Bronchial epithelial cell (primary cell): ENCODE data around the gene SPPL2B. TPM values are rescaled to one million over a fixed set of nuclear protein-coding genes. Genes with fewer than 3 reads are reported as not detected.
"Not testable (repeated sequence)": the region's sequence is repeated elsewhere in the genome, so short reads cannot be mapped to it uniquely, and the experiment has no call there.

ENCODE experiments used
- DNase-seq: peaks from one replicate; pipeline ENCODE4 v3.0.0-alpha.2; 2010; ENCODE audit warnings: low read depth
- FAIRE-seq: peaks from 2 replicates; lab custom pipeline; 2011; peaks lifted over from hg19 to GRCh38; lab: Jason Lieb, UNC
- H3K27me3 ChIP-seq: 2 replicates; pipeline ENCODE4 v1.5.1; 2011; ENCODE audit warnings: low read length; ENCODE audit not compliant: control insufficient read depth, insufficient read depth
- H3K36me3 ChIP-seq: 2 replicates; pipeline ENCODE4 v1.5.1; 2011; ENCODE audit warnings: low read length; ENCODE audit not compliant: control insufficient read depth, insufficient read depth
- H3K4me3 ChIP-seq: 2 replicates; pipeline ENCODE4 v1.5.1; 2011; ENCODE audit warnings: mild to moderate bottlenecking, low read depth, low read length, control low read depth
- CTCF ChIP-seq: IDR thresholded peaks from 2 replicates; pipeline ENCODE4 v1.5.1; 2011; ENCODE audit warnings: mild to moderate bottlenecking, moderate library complexity, low read length, control low read depth, inconsistent platforms; ENCODE audit not compliant: insufficient read depth, severe bottlenecking
- total RNA-seq: library from RNA; depleted of rRNA; stranded (reverse); fragments of >200 nt; gene quantifications from 2 replicates; pipeline ENCODE4 v1.2.1, GENCODE V29; 2014

Gene SPPL2B
- total RNA-seq, 1 donor from 2014 or later = 10.0 TPM

DNA sequence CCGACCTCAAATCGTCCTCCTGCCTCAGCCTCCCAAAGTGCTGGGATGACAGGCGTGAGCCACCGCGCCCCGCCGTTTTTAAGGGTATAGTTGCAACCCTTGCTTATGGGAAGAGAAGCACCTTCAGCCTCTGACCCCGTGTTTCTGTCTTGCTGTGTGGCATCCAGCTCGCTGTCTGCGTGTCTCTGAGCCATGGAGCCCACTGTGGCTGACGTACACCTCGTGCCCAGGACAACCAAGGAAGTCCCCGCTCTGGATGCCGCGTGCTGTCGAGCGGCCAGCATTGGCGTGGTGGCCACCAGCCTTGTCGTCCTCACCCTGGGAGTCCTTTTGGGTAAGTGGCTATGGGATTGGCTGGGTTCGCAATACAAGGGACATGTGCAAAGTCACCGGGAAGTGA lies 61.1 kb downstream of the SPPL2B start:
- H3K4me3 ChIP-seq = no peak overlapping the region
- DNase-seq (no peak), FAIRE-seq (no peak)
- no peaks in the 10 kb centered on the region for H3K36me3 ChIP-seq
- no peak for TF ChIP-seq CTCF
- H3K27me3 ChIP-seq = no peaks in the 10 kb centered on the region

DNA sequence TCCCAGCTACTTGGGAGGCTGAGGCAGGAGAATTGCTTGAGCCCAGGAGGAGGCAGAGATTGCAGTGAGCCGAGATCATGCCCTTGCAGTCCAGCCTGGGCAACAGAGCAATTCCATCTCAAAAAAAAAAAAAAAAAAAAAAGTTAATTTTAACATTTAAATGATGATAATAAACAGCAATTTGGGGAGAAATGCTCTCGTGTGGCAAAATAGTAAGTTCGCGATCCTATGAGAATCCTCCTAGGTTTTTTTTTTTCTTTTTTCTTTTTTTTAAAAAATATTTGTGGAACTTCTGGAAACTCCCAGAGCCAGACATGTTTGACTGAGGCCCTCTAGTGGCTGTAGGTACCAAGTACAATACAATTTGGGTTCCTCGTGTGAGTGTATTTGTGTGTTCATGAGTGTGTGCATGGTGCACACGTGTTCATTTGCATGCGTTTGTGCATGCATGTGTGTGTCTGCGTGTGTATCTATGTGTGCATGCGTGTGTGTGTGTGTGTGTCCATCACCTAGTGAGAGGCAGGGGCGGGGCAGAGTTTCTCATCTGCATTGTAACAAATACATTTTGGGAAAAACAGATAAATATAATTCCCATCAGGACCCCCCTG lies 62.7 kb downstream of the SPPL2B start:
- peak; percentile 70 for TF ChIP-seq CTCF
- DNase-seq (peak; percentile 69), FAIRE-seq (no peak)
- Histone ChIP-seq H3K4me3 (no peak overlapping the region), H3K27me3 (no peaks in the 10 kb centered on the region), H3K36me3 (no peaks in the 10 kb centered on the region)

- no peak for TF ChIP-seq CTCF
- FAIRE-seq = no peak
- H3K4me3 ChIP-seq = no peak overlapping the region
These were observed 63.9 kb downstream of the SPPL2B start for GRCh38 chr19:2392366-2392765.

GRCh38 chr19:2392899-2393298 lies 64.4 kb downstream of the SPPL2B start:
- H3K4me3 ChIP-seq, H3K36me3 ChIP-seq, DNase-seq, H3K27me3 ChIP-seq, FAIRE-seq: not testable (repeated sequence)

More at GRCh38 chr19:2392366-2392765, 63.9 kb downstream of the SPPL2B start:
- no peaks in the 10 kb centered on the region for H3K27me3 ChIP-seq
- no peaks in the 10 kb centered on the region for H3K36me3 ChIP-seq
- no peak for DNase-seq

GRCh38 chr19:2394054-2394441 lies 65.6 kb downstream of the SPPL2B start:
- FAIRE-seq = no peak
- no peak for TF ChIP-seq CTCF

DNA sequence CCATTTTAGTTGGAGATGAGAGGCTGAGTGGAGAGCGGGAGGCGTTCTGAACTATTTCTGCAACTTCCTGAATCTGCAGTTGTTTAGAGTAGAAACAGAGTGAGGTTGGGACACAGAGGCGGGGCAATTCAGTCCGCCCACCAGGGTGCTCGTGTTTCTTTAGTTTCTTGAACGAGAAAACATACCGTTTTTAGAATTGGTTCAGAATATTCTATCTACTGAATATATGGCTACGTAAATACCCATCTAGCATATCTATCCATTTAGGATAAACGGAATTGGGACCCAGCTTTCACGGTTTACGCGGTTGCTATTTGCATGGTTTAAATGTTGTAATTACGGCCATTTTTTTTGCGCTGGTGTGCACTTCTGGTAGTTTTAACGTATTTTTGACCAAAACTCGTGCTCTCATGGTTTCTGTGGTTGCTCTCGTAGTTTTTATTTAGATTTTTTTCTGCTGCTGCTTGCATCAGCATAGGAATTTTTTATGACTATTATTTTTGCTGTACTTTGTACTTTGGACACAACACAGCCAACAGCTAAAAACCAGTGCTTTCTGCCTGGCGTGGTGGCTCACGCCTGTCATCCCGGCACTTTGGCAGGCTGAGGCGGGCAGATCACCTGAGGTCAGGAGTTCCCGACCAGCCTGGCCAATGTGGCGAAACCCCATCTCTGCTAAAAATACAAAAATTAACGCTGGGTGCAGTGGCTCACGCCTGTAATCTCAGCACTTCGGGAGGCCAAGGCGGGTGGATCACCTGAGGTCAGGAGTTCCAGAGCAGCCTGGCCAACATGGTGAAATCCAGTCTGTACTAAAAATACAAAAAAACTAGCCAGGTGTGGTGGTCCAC lies 66.2 kb downstream of the SPPL2B start:
- Histone ChIP-seq H3K36me3 (no peaks in the 10 kb centered on the region), H3K4me3 (no peak overlapping the region), H3K27me3 (no peaks in the 10 kb centered on the region)
- no peak for TF ChIP-seq CTCF
- DNase-seq = no peak
- FAIRE-seq = no peak

More at GRCh38 chr19:2394054-2394441, 65.6 kb downstream of the SPPL2B start:
- Histone ChIP-seq H3K4me3 (no peak overlapping the region), H3K36me3 (no peaks in the 10 kb centered on the region), H3K27me3 (no peaks in the 10 kb centered on the region)
- no peak for DNase-seq

DNA sequence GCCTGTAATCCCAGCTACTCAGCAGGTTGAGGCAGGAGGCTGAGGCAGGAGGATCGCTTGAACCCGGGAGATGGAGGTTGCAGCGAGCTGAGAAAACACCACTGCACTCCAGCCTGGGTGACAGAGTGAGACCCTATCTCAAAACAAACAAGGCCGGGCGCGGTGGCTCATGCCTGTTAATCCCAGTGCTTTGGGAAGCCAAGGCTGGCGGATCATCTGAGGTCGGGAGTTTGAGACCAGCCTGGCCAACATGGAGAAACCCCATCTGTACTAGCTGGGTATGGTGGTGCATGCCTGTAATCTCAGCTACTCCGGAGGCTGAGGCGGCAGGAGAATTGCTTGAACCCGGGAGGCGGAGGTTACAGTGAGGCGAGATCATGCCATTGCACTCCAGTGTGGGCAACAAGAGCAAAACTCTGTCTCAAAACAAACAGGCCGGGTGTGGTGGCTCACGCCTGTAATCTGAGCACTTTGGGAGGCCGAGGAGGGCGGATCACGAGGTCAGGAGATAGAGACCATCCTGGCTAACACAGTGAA lies 66.9 kb downstream of the SPPL2B start:
- not testable (repeated sequence) for H3K27me3 ChIP-seq, H3K4me3 ChIP-seq, FAIRE-seq, DNase-seq, H3K36me3 ChIP-seq

- not testable (repeated sequence) for DNase-seq, H3K36me3 ChIP-seq, H3K27me3 ChIP-seq, FAIRE-seq, H3K4me3 ChIP-seq
These were observed 68.7 kb downstream of the SPPL2B start for GRCh38 chr19:2397173-2397572.
